Neuronal stem cell (in vitro differentiated cells): ENCODE results near the gene RHEB.

ENCODE experiments used
- DNase-seq: peaks from one replicate; pipeline ENCODE4 v3.0.0-alpha.2; 2013; ENCODE audit warnings: low spot score
- H2AFZ ChIP-seq: one replicate; pipeline ENCODE4 v1.6.1; 2013; ENCODE audit warnings: mild to moderate bottlenecking, low read length, inconsistent platforms
- H2AK5ac ChIP-seq: 2 replicates; pipeline ENCODE4 v1.6.1; 2013; ENCODE audit warnings: low read depth, mild to moderate bottlenecking, inconsistent platforms, low read length, moderate library complexity, mixed read lengths
- H2BK120ac ChIP-seq: 2 replicates; pipeline ENCODE4 v1.6.1; 2013; ENCODE audit warnings: low read depth, mild to moderate bottlenecking, inconsistent platforms, low read length, moderate library complexity, mixed read lengths
- H2BK12ac ChIP-seq: one replicate; pipeline ENCODE4 v1.6.1; 2013; ENCODE audit warnings: low read length, inconsistent platforms
- H2BK15ac ChIP-seq: 2 replicates; pipeline ENCODE4 v1.6.1; 2013; ENCODE audit warnings: mild to moderate bottlenecking, low read length, inconsistent platforms, mixed read lengths
- H2BK5ac ChIP-seq: one replicate; pipeline ENCODE4 v1.6.1; 2013; ENCODE audit warnings: inconsistent platforms, mild to moderate bottlenecking, low read length, moderate library complexity
- H3K14ac ChIP-seq: one replicate; pipeline ENCODE4 v1.6.1; 2013; ENCODE audit warnings: low read length, inconsistent platforms
- H3K18ac ChIP-seq: 2 replicates; pipeline ENCODE4 v1.6.1; 2013; ENCODE audit warnings: low read length, inconsistent platforms
- H3K23ac ChIP-seq: 2 replicates; pipeline ENCODE4 v1.6.1; 2013; ENCODE audit warnings: low read depth, mild to moderate bottlenecking, mixed read lengths, low read length, inconsistent platforms; ENCODE audit not compliant: poor library complexity
- H3K27ac ChIP-seq: replicated peaks from 3 replicates; pipeline ENCODE4 v1.5.1; 2013; ENCODE audit warnings: low read length, inconsistent platforms
- H3K27me3 ChIP-seq, 3 experiments: 2 replicates each; pipeline ENCODE4 v1.6.1; 2013; ENCODE audit warnings: low read length in 3 of 3, mild to moderate bottlenecking in 2 of 3, inconsistent platforms in 1 of 3, low read depth in 1 of 3, mixed read lengths in 1 of 3, moderate library complexity in 1 of 3; ENCODE audit not compliant: control insufficient read depth in 3 of 3, insufficient read depth in 3 of 3
- H3K36me3 ChIP-seq, 2 donors: replicated peaks in 1 of 2; 2 replicates each; pipeline ENCODE4 v1.6.1; 2013; ENCODE audit warnings: low read length in 2 of 2; ENCODE audit not compliant: control insufficient read depth in 2 of 2, insufficient read depth in 2 of 2
- H3K4ac ChIP-seq: 2 replicates; pipeline ENCODE4 v1.6.1; 2013; ENCODE audit warnings: inconsistent platforms, mild to moderate bottlenecking, low read length, moderate library complexity
- H3K4me1 ChIP-seq, 2 donors: 1 replicate in 1 of 2; 2 replicates in 1 of 2; pipeline ENCODE4 v1.6.1; 2013; ENCODE audit warnings: low read length in 2 of 2, low read depth in 1 of 2; ENCODE audit not compliant: control insufficient read depth in 2 of 2, insufficient read depth in 1 of 2
- H3K4me2 ChIP-seq: one replicate; pipeline ENCODE4 v1.6.1; 2013; ENCODE audit warnings: mild to moderate bottlenecking, low read length, inconsistent platforms; ENCODE audit not compliant: insufficient read depth, poor library complexity, severe bottlenecking
- H3K4me3 ChIP-seq, 2 donors: 2 replicates each; pipeline ENCODE4 v1.5.1; 2013; ENCODE audit warnings: low read length in 2 of 2, mild to moderate bottlenecking in 2 of 2, inconsistent platforms in 1 of 2, moderate library complexity in 1 of 2
- H3K79me1 ChIP-seq: one replicate; pipeline ENCODE4 v1.6.1; 2013; ENCODE audit warnings: low read depth, mild to moderate bottlenecking, inconsistent platforms, low read length, moderate library complexity
- H3K9ac ChIP-seq: one replicate; pipeline ENCODE4 v1.6.1; 2013; ENCODE audit warnings: mild to moderate bottlenecking, low read depth, low read length, inconsistent platforms; ENCODE audit not compliant: poor library complexity
- H3K9me3 ChIP-seq, 2 donors: replicated peaks in 1 of 2; 2 replicates each; pipeline versions ENCODE3 to v1.6.1; 2013; ENCODE audit warnings: low read length in 2 of 2, mild to moderate bottlenecking in 2 of 2, inconsistent platforms in 1 of 2, low read depth in 1 of 2, mixed read lengths in 1 of 2, moderate library complexity in 1 of 2; ENCODE audit not compliant: control insufficient read depth in 2 of 2, insufficient read depth in 1 of 2
- H4K8ac ChIP-seq: one replicate; pipeline ENCODE4 v1.6.1; 2013; ENCODE audit warnings: low read depth, mild to moderate bottlenecking, inconsistent platforms, low read length, moderate library complexity
- H4K91ac ChIP-seq: one replicate; pipeline ENCODE4 v1.6.1; 2013; ENCODE audit warnings: low read length, low read depth, mild to moderate bottlenecking, inconsistent platforms; ENCODE audit not compliant: poor library complexity
- WGBS, 2 donors: extraction: QIAGEN DNeasy Blood & Tissue Kit; methylation state at CpG; one replicate each; pipeline ENCODE4 v1.1.7; 2013; ENCODE audit warnings: missing lambda C conversion rate in 2 of 2, mixed read lengths in 1 of 2; ENCODE audit not compliant: insufficient read length in 2 of 2, insufficient replicate concordance in 1 of 2; ENCODE audit errors: extremely low coverage in 2 of 2; 5-methylcytosine and 5-hydroxymethylcytosine counted together

Gene RHEB

DNA sequence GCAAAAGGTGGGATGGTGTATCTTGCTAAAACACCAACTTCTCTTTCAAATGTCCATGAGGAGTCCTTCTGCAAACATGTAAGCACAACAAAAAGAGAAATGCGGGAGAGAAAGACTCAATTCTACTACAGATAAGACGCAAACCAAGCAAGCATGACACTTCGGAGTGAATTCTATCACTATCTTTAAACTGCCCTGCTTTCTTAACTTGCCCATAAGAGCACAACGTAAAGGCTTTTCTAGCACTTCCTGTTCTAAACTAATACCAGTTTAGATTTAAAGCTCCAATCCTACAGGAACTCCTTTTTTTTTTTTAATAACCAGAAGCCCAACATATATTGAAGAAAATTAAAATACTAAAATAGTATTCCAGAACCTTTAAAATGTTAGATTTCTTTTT lies 8.4 kb downstream of the RHEB start:
- Histone ChIP-seq H3K23ac (no peak overlapping the region), H2BK12ac (no peak overlapping the region), H4K8ac (no peak overlapping the region), H2BK15ac (no peak overlapping the region), H3K9me3 (peaks cover 0 to 53% of the 10 kb centered on the region in 2 donors), H3K14ac (no peak overlapping the region), H3K79me1 (peaks cover 8% of the 10 kb centered on the region), H3K9ac (no peak overlapping the region), H3K27ac (no peak overlapping the region), H3K36me3 (peaks cover 0 to 38% of the 10 kb centered on the region in 2 donors), H2AFZ (no peak overlapping the region), H2AK5ac (no peak overlapping the region), H3K4ac (no peak overlapping the region), H4K91ac (no peak overlapping the region), H2BK5ac (no peak overlapping the region), H3K27me3 (no peaks in the 10 kb centered on the region), H2BK120ac (no peak overlapping the region), H3K4me3 (no peak overlapping the region), H3K4me1 (peaks cover 0 to 10% of the 10 kb centered on the region in 2 donors), H3K4me2 (no peak overlapping the region), H3K18ac (no peak overlapping the region)
- DNase-seq: no peak
- no CpG with 5 or more reads among the region's 4 CpGs for WGBS, 2 donors

DNA sequence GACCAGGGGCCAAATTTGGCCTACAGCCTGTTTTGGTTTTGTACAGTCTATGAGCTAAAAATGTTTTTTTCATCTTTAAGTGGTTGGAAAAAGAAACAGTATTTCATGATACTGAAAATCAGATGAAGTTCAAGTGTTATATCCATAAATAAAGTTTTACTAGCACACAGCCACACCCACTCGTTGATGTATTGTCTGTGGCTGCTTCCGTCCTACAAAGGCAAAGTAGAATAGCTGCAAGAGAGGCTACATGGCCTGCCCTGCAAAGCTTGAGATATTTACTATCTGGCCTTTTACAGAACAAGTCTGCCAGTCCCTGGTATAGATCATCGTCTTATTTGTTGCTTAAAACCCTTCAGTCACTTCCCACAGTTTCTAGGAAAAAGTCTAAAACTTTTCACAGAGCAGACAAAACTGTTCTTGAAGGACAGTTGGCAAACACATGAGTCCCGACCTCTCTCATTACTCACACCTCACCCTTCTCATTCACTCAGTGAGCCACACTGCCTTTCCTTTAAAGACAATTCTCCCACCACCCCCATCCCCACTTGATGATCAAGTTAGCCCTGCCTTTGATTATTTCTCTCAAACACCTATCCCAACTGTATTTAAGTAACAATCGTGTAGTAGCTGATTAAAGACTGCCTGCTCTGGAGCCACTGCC lies 9.9 kb downstream of the RHEB start:
- Histone ChIP-seq H3K23ac (no peak overlapping the region), H3K27me3 (no peaks in the 10 kb centered on the region), H3K18ac (no peak overlapping the region), H3K9ac (no peak overlapping the region), H4K8ac (no peak overlapping the region), H3K36me3 (peaks cover 0 to 35% of the 10 kb centered on the region in 2 donors), H4K91ac (no peak overlapping the region), H3K4me2 (no peak overlapping the region), H2AFZ (no peak overlapping the region), H2AK5ac (no peak overlapping the region), H2BK15ac (no peak overlapping the region), H3K27ac (no peak overlapping the region), H3K4me3 (no peak overlapping the region), H2BK120ac (no peak overlapping the region), H3K4ac (no peak overlapping the region), H2BK12ac (no peak overlapping the region), H3K79me1 (peaks cover 8% of the 10 kb centered on the region), H3K4me1 (peaks cover 0 to 10% of the 10 kb centered on the region in 2 donors), H3K14ac (no peak overlapping the region), H2BK5ac (no peak overlapping the region), H3K9me3 (peaks cover 0 to 41% of the 10 kb centered on the region in 2 donors)
- WGBS, 2 donors: no CpG with 5 or more reads among the region's 5 CpGs
- DNase-seq: no peak

DNA sequence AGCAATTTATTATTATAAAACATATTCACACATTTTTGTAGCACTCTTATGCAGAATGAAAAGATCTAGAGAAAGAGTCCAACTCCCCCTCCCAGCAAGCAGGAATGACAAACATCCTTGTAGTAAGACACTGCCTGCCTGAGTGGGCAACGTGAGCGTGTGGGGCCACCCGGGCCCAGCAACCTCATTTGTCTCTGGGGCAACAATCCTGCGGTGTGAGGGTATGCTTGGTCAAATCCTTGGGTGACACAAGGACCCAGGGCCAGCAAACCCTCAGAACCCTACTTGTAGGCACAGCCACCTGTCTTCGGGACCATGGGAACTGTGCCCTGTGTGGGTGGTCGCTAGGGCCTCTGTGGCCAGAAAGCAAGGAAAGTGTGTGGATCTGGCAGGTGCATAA lies 10.7 kb downstream of the RHEB start:
- Histone ChIP-seq H3K27ac (no peak overlapping the region), H3K36me3 (peaks cover 0 to 31% of the 10 kb centered on the region in 2 donors), H2BK15ac (no peak overlapping the region), H2BK5ac (no peak overlapping the region), H3K18ac (no peak overlapping the region), H3K23ac (no peak overlapping the region), H3K9me3 (peaks cover 0 to 32% of the 10 kb centered on the region in 2 donors), H3K9ac (no peak overlapping the region), H3K79me1 (peaks cover 8% of the 10 kb centered on the region), H2BK12ac (no peak overlapping the region), H4K91ac (no peak overlapping the region), H3K4ac (no peak overlapping the region), H3K27me3 (no peaks in the 10 kb centered on the region), H2AFZ (no peak overlapping the region), H3K4me1 (peaks cover 0 to 10% of the 10 kb centered on the region in 2 donors), H2AK5ac (no peak overlapping the region), H3K4me3 (no peak overlapping the region), H2BK120ac (no peak overlapping the region), H3K14ac (no peak overlapping the region), H3K4me2 (no peak overlapping the region), H4K8ac (no peak overlapping the region)
- no peak for DNase-seq
- WGBS, 2 donors: no CpG with 5 or more reads among the region's 6 CpGs

DNA sequence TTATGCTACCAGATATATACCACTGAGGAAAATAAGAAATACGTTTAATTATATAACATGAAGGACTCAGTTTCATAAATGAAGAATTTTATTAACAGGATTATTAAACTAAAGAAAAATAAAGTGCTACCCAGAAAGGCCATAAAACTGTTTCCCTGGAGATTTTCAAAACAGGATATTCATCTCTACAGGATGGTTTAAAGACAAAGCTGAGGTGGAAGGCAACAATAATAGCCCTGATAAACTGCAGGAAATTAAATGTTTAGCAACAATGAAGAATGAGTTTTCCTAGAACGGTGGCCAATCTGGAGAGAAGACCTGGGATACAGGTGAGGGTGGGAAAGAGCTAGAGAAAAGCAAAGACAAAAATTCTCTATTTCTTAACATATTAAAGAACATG lies 11.9 kb downstream of the RHEB start:
- Histone ChIP-seq H3K4me1 (peaks cover 0 to 10% of the 10 kb centered on the region in 2 donors), H3K4ac (no peak overlapping the region), H3K79me1 (peaks cover 8% of the 10 kb centered on the region), H2BK15ac (no peak overlapping the region), H2BK5ac (no peak overlapping the region), H4K8ac (no peak overlapping the region), H3K18ac (no peak overlapping the region), H3K14ac (no peak overlapping the region), H3K4me3 (no peak overlapping the region), H3K36me3 (peaks cover 0 to 26% of the 10 kb centered on the region in 2 donors), H3K9me3 (peaks cover 0 to 21% of the 10 kb centered on the region in 2 donors), H2AFZ (no peak overlapping the region), H3K27ac (no peak overlapping the region), H4K91ac (no peak overlapping the region), H2BK12ac (no peak overlapping the region), H3K4me2 (no peak overlapping the region), H3K9ac (no peak overlapping the region), H3K27me3 (no peaks in the 10 kb centered on the region), H3K23ac (no peak overlapping the region), H2BK120ac (no peak overlapping the region), H2AK5ac (no peak overlapping the region)
- WGBS, 2 donors: no CpG with 5 or more reads among the region's 2 CpGs
- no peak for DNase-seq
